Peyer's patch (tissue), 4 donors: Measurements from ENCODE around the gene CERK. TPM values are rescaled to one million over a fixed set of nuclear protein-coding genes. Genes with fewer than 3 reads are reported as not detected.

ENCODE experiments used
- DNase-seq, 3 donors: peaks; one replicate each; pipeline ENCODE4 v3.0.0-alpha.2; 2017 to 2019
- H3K27ac ChIP-seq, 4 donors: fragments of 200-600 bp; sonication (generic); one replicate each; pipeline ENCODE4 v1.5.1; 2016 to 2019
- H3K27me3 ChIP-seq, 2 donors: fragments of 200-600 bp; sonication (generic); one replicate each; pipeline ENCODE4 v1.5.1; 2019
- H3K36me3 ChIP-seq, 3 donors: fragments of 200-600 bp; sonication (generic); one replicate each; pipeline ENCODE4 v1.5.1; 2016 to 2019
- H3K4me1 ChIP-seq, 4 donors: fragments of 200-600 bp; sonication (generic); one replicate each; pipeline ENCODE4 v1.5.1; 2016 to 2019
- H3K4me3 ChIP-seq, 4 donors: fragments of 200-600 bp; sonication (generic); 1 replicate in 3 of 4; 2 replicates in 1 of 4; pipeline ENCODE4 v1.5.1; 2016 to 2019; ENCODE audit warnings: mild to moderate bottlenecking in 1 of 4
- H3K9me3 ChIP-seq, 4 donors: fragments of 200-600 bp; sonication (generic); one replicate each; pipeline ENCODE4 v1.5.1; 2016 to 2019; ENCODE audit warnings: mild to moderate bottlenecking in 1 of 4
- POLR2A ChIP-seq, 2 donors: fragments of 450-650 bp; IDR thresholded peaks; one replicate each; pipeline ENCODE4 v1.5.1; 2017; ENCODE audit warnings: antibody characterized with exemption in 2 of 2, mild to moderate bottlenecking in 2 of 2, moderate library complexity in 2 of 2
- total RNA-seq, 4 donors: library from RNA; depleted of rRNA; stranded (reverse); fragments of >200 nt; gene quantifications; one replicate each; pipeline ENCODE4 v1.1.0, GENCODE V29; 2016
- TF ChIP-seq, protein P1 (sequence below), 6 experiments: fragments of 450-650 bp in 4 of 6; fragments of 200-600 bp in 2 of 6; sonication (generic) in 1 of 6; IDR thresholded peaks; one replicate each; pipeline ENCODE4 v1.5.1; 2017 to 2019; ENCODE audit warnings: antibody characterized with exemption in 6 of 6, mild to moderate bottlenecking in 3 of 6, moderate library complexity in 1 of 6

CERK gene
- total RNA-seq, 4 donors from 2014 or later = 89.1 to 131 (median 94.7) TPM

DNA sequence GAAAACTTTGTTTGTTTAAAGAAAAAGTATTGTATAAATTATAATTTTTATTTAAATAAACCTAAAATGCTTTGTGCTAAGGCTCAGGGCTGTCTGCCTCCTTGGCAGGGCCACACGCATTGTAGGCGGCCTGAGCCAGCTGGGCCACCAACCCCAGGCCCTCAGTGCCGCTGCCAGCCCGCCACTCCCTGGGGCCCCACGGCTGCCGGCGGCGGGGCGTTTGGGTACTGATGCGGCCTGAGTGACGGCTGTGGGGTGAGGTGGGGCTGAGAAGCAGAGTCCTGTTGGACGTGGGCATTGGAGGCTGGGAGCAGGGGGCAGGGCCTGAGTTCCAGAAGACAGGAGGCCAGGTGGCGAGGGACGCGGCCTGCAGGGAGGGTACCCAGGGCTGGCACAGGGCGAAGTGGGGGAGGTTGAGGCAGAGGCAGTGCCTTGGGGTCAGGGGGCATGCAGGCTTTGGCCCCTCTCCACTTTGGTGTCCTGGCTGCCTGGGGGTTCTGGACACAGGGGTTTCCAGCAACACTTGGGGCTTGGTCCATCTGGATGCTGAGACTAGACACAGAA lies 58.3 kb downstream of the CERK start:
- DNase-seq = no peak
- H3K9me3 ChIP-seq = no peaks in the 10 kb centered on the region
- H3K27me3 ChIP-seq = no peaks in the 10 kb centered on the region
- peaks cover 0 to 43% (median 0%) of the 10 kb centered on the region in 3 donors for H3K36me3 ChIP-seq
- H3K27ac ChIP-seq = peak overlapping the region in 1 of 4 donors; percentile 37
- TF ChIP-seq, protein P1, sequence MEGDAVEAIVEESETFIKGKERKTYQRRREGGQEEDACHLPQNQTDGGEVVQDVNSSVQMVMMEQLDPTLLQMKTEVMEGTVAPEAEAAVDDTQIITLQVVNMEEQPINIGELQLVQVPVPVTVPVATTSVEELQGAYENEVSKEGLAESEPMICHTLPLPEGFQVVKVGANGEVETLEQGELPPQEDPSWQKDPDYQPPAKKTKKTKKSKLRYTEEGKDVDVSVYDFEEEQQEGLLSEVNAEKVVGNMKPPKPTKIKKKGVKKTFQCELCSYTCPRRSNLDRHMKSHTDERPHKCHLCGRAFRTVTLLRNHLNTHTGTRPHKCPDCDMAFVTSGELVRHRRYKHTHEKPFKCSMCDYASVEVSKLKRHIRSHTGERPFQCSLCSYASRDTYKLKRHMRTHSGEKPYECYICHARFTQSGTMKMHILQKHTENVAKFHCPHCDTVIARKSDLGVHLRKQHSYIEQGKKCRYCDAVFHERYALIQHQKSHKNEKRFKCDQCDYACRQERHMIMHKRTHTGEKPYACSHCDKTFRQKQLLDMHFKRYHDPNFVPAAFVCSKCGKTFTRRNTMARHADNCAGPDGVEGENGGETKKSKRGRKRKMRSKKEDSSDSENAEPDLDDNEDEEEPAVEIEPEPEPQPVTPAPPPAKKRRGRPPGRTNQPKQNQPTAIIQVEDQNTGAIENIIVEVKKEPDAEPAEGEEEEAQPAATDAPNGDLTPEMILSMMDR (IDR thresholded peaks at IDR 0.05) = no peak
- TF ChIP-seq POLR2A (IDR thresholded peaks at IDR 0.05) = no peak
- no peak overlapping the region for H3K4me3 ChIP-seq
- H3K4me1 ChIP-seq = peaks cover 5 to 12% (median 9%) of the 10 kb centered on the region in 4 donors

DNA sequence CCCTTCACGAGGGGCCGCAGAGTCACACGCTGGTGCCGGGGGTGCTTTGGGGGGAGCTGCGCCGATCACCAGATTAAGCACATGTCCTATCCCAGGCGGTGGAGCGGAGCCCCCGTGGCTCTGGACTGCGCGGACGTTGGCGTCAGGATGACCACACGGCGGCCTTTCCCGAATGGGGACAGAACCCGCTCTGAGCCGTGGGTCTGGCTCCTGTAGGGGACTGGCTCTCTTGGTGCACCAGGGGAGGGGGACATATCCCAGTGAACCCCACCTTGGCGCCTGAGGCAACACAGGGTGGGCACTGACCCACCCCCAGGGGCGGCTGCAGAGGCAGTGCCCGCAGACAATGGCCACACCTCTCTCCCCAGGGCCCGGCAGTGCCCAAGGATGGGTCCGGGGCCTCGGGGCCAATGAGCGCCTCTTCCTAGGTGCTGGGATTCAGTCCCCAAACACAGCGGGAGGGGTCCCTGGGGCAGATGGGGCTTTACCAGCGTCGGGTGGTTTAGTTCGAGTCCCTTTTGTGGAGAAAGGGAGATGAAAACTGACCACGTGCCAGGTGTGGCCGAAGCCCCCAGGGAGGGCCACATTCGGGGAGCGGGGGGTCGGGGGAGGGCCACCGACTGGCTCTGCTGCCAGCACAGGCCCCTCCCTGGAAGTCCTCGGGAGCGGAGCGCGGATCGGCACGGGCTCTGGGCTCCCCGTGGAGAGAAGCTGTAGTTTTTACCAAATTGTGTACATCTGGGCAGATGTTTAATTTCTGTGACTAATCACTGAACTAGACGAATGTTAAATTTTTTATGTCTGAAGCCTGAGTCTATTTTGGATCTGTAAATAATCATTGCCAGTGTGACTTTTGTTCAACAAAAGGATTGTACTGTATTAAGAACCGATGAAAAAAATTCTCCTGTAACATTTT lies 59.0 kb downstream of the CERK start:
- H3K9me3 ChIP-seq = no peaks in the 10 kb centered on the region
- H3K4me3 ChIP-seq = no peak overlapping the region
- peak overlapping the region in 2 of 4 donors; percentile 6 to 10 for H3K27ac ChIP-seq
- peaks cover 0 to 49% (median 0%) of the 10 kb centered on the region in 3 donors for H3K36me3 ChIP-seq
- H3K27me3 ChIP-seq = no peaks in the 10 kb centered on the region
- peaks cover under 1 to 10% (median 3%) of the 10 kb centered on the region in 4 donors for H3K4me1 ChIP-seq
- no peak for DNase-seq
- TF ChIP-seq POLR2A (IDR thresholded peaks at IDR 0.05) = no peak
- TF ChIP-seq, protein P1 (IDR thresholded peaks at IDR 0.05) = no peak

DNA sequence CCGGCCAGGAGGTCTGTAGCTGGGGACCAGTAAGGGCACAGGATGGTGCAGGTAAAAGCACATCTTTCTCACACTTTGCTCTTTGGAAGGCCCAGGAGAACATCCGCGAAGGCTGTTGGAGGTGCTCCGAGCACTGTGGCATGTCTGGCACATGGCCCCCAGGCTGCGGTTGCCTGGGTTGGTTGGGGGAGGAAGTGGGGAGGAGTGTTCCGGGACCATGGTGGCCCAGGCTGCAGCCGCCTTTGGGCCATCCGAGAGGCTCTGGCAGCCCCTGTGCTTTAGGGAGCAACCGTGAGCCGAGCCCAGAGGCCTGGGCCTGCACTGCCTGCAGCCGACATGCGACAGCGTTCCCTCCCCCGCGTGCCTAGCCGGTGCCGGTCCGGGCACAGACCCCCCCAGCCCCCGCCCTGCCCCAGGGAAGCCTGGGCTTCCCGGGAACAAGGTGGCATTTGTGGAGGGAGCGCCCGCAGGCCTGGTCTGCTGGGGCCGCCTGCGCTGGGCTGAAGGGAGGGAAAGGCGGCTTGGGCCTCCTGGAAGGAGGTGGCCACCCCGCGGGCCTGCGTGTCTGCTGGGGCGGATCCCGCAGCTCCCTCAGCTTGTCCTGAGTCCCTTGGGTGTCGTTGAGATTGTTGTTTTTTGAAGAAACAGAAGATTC lies 59.9 kb downstream of the CERK start:
- Histone ChIP-seq H3K4me1 (peaks cover 0 to 13% (median 0%) of the 10 kb centered on the region in 4 donors), H3K27ac (no peak overlapping the region), H3K36me3 (peaks cover 0 to 53% (median 0%) of the 10 kb centered on the region in 3 donors), H3K9me3 (no peaks in the 10 kb centered on the region), H3K4me3 (no peak overlapping the region), H3K27me3 (no peaks in the 10 kb centered on the region)
- DNase-seq = no peak
- TF ChIP-seq, protein P1 (IDR thresholded peaks at IDR 0.05) = no peak
- TF ChIP-seq POLR2A (IDR thresholded peaks at IDR 0.05) = no peak

DNA sequence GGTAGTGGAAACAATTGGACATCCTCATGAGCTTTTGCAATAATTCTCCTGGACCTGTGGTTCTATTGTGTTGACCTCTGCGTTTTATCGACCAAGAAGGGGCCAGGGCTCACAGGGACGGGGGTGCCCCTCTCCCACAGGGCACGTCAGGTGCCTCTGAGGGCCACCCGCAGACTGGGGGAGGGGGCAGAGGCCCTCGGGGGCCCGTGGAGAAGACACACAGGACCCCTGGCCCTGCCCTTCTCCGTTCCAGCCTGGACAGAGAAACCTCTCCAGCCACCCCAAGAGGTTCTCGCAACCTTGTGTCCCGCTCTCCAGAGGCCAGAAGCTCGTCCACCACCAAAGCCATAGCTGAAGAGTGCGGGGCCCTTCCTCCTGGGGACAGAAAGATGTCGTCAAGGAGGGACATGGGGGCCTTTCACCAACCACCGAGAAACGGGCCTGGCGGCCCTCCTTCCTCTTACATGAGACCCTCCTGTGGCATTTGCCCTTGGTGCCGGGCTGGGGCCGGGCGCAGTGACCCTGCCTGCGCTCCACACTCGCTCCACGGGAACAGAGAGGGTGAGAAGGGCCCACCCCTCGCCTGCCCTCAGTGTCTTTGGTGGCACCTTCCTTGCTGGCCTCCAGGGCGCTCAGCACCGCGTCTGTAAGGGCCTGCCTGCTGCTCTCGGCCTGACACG lies 60.6 kb downstream of the CERK start:
- DNase-seq = no peak
- Histone ChIP-seq H3K36me3 (peaks cover 0 to 58% (median 0%) of the 10 kb centered on the region in 3 donors), H3K27ac (no peak overlapping the region), H3K9me3 (no peaks in the 10 kb centered on the region), H3K27me3 (no peaks in the 10 kb centered on the region), H3K4me3 (no peak overlapping the region), H3K4me1 (peaks cover 0 to 13% (median 3%) of the 10 kb centered on the region in 4 donors)
- TF ChIP-seq POLR2A (IDR thresholded peaks at IDR 0.05) = no peak
- TF ChIP-seq, protein P1 (IDR thresholded peaks at IDR 0.05) = no peak

DNA sequence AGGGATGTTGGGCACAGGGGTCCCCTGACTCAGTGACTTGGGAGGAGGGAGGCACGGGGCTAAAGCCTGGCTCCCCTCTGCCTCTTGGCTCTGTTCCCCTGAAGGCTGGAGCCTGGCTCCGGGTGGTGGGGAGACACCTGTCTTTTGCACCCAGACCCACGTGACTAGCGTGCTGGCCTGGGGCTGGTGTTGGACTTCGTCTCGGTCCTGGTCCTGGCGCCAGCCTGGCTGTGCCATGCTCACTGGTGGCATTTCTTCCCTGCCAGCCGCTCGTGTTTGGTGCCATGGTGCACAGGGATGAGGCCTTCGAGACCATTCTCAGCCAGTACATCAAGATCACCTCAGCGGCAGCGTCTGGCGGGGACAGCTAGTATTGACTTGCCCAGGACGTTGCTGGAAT lies 61.2 kb downstream of the CERK start:
- Histone ChIP-seq H3K4me3 (no peak overlapping the region), H3K4me1 (peaks cover 0 to 13% (median 7%) of the 10 kb centered on the region in 4 donors), H3K36me3 (peaks cover 0 to 58% (median 0%) of the 10 kb centered on the region in 3 donors), H3K9me3 (no peaks in the 10 kb centered on the region), H3K27me3 (no peaks in the 10 kb centered on the region), H3K27ac (no peak overlapping the region)
- DNase-seq = no peak
- TF ChIP-seq, protein P1 (IDR thresholded peaks at IDR 0.05) = no peak
- no peak for TF ChIP-seq POLR2A (IDR thresholded peaks at IDR 0.05)
